Neural crest cell (in vitro differentiated cells): ENCODE measurements around the gene PIK3CD. TPM values are rescaled to one million over a fixed set of nuclear protein-coding genes. Genes with fewer than 3 reads are reported as not detected.

Experiments used
- DNase-seq: peaks from one replicate; pipeline ENCODE4 v3.0.0; 2021; ENCODE audit warnings: low read depth, mixed read lengths, low spot score
- H3K27ac Mint-ChIP-seq: one replicate; pipeline ENCODE4 v1.8.0; 2021; ENCODE audit warnings: mild to moderate bottlenecking, mixed read lengths; ENCODE audit not compliant: unreplicated experiment
- H3K27me3 Mint-ChIP-seq: 2 replicates; pipeline ENCODE4 v1.8.0; 2021; ENCODE audit warnings: low read depth, mild to moderate bottlenecking, mixed read lengths
- H3K36me3 Mint-ChIP-seq: 2 replicates; pipeline ENCODE4 v1.8.0; 2021; ENCODE audit warnings: low read depth, mild to moderate bottlenecking, mixed read lengths
- H3K4me1 Mint-ChIP-seq: 2 replicates; pipeline ENCODE4 v1.8.0; 2021; ENCODE audit warnings: mixed read lengths
- H3K4me3 Mint-ChIP-seq: one replicate; pipeline ENCODE4 v1.8.0; 2021; ENCODE audit warnings: mild to moderate bottlenecking, mixed read lengths
- H3K9me3 Mint-ChIP-seq: 2 replicates; pipeline ENCODE4 v1.8.0; 2021; ENCODE audit warnings: mixed read lengths
- total RNA-seq: library from RNA; stranded (reverse); gene quantifications from 2 replicates; pipeline ENCODE4 v1.2.1, GENCODE V29; 2021
- TF ChIP-seq, protein P1 (sequence below): fragments of 200-600 bp; sonication (generic); conservative IDR thresholded peaks from 2 replicates; pipeline ENCODE4 v1.5.0; 2021; ENCODE audit warnings: antibody characterized with exemption, mild to moderate bottlenecking

Gene PIK3CD
- total RNA-seq, 1 donor from 2014 or later, result 1.9 TPM

DNA sequence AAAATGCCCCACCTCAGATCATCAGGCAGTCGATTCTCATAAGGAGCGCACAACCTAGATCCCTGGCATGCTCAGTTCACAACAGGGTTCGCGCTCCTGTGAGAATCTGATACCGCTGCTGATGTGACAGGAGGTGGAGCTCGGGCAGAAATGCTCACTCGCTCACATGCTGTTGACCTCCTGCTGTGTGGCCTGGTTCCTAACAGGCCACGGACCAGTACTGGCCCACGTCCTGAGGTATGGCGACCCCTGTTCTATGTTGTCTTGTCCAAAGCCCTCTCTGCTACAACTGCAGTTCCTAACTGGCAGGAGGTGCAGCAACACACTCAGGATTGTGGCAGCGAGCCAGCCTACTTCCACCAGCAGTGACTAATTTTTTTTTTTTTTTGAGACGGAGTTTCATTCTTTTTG is 101.6 kb downstream of the PIK3CD start:
- H3K4me3 Mint-ChIP-seq, result no peak overlapping the region
- no peak overlapping the region for H3K27ac Mint-ChIP-seq
- peaks cover 14% of the 10 kb centered on the region for H3K36me3 Mint-ChIP-seq
- H3K4me1 Mint-ChIP-seq, result peaks cover 21% of the 10 kb centered on the region
- H3K27me3 Mint-ChIP-seq, result no peaks in the 10 kb centered on the region
- TF ChIP-seq, protein P1, sequence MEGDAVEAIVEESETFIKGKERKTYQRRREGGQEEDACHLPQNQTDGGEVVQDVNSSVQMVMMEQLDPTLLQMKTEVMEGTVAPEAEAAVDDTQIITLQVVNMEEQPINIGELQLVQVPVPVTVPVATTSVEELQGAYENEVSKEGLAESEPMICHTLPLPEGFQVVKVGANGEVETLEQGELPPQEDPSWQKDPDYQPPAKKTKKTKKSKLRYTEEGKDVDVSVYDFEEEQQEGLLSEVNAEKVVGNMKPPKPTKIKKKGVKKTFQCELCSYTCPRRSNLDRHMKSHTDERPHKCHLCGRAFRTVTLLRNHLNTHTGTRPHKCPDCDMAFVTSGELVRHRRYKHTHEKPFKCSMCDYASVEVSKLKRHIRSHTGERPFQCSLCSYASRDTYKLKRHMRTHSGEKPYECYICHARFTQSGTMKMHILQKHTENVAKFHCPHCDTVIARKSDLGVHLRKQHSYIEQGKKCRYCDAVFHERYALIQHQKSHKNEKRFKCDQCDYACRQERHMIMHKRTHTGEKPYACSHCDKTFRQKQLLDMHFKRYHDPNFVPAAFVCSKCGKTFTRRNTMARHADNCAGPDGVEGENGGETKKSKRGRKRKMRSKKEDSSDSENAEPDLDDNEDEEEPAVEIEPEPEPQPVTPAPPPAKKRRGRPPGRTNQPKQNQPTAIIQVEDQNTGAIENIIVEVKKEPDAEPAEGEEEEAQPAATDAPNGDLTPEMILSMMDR, result no peak
- no peaks in the 10 kb centered on the region for H3K9me3 Mint-ChIP-seq
- DNase-seq, result no peak

DNA sequence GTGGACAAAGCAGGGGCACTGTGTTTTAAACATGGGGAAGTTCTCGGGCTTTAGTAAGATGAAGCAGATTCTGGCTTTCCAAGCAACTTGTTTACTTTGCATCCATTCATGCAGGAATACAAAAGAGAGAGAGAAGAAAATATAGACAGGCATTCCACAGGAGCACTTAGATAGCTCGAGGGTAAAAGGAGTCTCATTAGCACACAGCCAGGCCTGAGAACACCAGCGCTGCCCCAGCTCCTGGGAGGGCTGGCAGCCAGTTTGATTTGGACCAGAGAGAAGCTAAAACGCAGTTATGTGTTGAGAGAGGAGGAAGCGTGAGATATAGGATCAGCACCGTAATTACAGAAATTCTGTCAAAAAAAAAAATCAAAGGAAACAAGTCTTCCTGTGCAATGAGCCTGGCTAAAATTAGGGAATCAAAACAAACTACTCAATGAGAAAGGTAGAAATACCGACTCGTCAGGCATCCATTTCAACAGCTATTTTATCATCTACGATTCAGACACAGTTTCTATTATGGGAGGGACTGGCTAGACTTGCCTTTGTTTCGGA is 104.0 kb downstream of the PIK3CD start:
- no peak for DNase-seq
- H3K27ac Mint-ChIP-seq, result peak overlapping the region; percentile 89
- H3K9me3 Mint-ChIP-seq, result no peaks in the 10 kb centered on the region
- H3K27me3 Mint-ChIP-seq, result no peaks in the 10 kb centered on the region
- TF ChIP-seq, protein P1, result no peak
- H3K4me1 Mint-ChIP-seq, result peaks cover 38% of the 10 kb centered on the region
- peaks cover 3% of the 10 kb centered on the region for H3K36me3 Mint-ChIP-seq
- H3K4me3 Mint-ChIP-seq, result no peak overlapping the region

DNA sequence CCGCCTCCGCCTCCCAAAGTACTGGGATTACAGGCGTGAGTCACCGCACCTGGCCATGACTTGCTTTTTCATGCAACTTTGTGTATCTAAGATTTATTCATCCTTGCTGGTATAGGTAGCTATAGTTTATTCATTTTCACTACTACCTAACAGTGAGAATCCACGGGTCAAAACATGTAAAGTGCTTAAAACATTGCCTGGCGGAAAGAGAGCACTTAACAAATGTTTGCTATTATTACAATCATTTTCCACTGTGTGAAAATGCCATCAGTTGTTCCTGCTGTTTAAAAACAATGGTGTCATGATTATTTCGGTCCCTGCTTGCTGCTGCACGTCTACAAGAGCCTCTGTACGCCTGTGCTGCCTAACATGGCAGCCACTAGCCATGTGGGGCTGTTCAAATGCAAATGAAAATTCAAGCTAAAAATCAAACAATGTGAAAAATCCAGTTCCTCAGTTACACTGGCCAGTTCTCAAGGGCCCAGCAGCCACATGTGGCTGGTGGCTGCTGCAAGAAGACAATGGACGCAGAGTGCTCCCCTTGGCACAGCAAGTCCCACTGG is 107.1 kb downstream of the PIK3CD start:
- no peaks in the 10 kb centered on the region for H3K27me3 Mint-ChIP-seq
- H3K27ac Mint-ChIP-seq, result no peak overlapping the region
- no peaks in the 10 kb centered on the region for H3K9me3 Mint-ChIP-seq
- no peak for DNase-seq
- H3K36me3 Mint-ChIP-seq, result peaks cover 9% of the 10 kb centered on the region
- H3K4me3 Mint-ChIP-seq, result no peak overlapping the region
- peaks cover 47% of the 10 kb centered on the region for H3K4me1 Mint-ChIP-seq
- TF ChIP-seq, protein P1, result no peak

DNA sequence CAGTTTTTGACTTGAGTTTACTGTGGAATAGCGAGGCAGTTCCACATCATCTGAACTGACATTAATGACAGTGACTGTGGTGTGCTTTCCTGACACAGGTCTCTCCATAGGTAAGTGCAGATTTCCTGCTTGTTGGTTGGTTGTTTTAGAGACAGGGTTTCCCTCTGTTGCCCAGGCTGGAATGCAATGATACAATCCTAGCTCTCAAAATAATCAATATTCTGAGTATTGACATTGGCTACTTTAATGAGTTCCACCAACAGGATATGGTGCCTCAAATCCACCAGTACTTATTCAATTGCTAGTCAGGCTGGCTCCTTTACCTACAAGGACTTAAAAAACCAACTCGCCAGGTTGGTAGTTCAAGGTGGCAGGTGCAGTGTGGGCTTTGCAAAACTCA is 108.4 kb downstream of the PIK3CD start:
- no peak for DNase-seq
- Mint-ChIP-seq H3K4me3 (no peak overlapping the region), H3K36me3 (peaks cover 10% of the 10 kb centered on the region), H3K4me1 (peaks cover 54% of the 10 kb centered on the region), H3K27me3 (no peaks in the 10 kb centered on the region), H3K9me3 (no peaks in the 10 kb centered on the region), H3K27ac (no peak overlapping the region)
- TF ChIP-seq, protein P1, result no peak

DNA sequence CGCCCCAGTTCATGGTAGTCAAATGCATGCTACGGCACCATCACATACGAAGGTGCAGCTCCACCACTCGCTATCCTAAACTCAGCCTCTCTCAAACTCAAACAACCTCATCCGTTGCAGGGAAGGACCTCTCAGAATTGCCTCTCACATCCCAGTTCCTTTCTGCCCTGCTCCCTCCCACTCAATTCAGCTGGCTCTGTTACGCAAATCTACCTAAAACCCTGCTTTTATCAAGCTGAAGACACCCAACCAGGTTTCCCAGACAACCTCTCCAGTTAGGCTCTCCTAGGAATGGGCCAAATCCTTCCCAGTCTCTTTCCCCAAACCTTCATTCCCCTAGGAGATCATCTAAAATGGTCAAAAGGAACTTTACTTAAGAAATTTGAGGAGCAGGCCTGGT is 109.3 kb downstream of the PIK3CD start:
- no peak for DNase-seq
- Mint-ChIP-seq H3K4me3 (no peak overlapping the region), H3K4me1 (peaks cover 47% of the 10 kb centered on the region), H3K36me3 (peaks cover 9% of the 10 kb centered on the region), H3K27ac (peak overlapping the region; percentile 83), H3K27me3 (no peaks in the 10 kb centered on the region), H3K9me3 (no peaks in the 10 kb centered on the region)
- TF ChIP-seq, protein P1, result no peak
